ENCODE measurements around the gene TMEM41B. TPM values are rescaled to one million over a fixed set of nuclear protein-coding genes. Genes with fewer than 3 reads are reported as not detected.
"Not testable (repeated sequence)": the region's sequence is repeated elsewhere in the genome, so short reads cannot be mapped to it uniquely, and the experiment has no call there.

Gene TMEM41B
- polyA plus RNA-seq, 4 donors, result 23.3 to 46.4 (median 41.5) TPM

- DNase-seq (ENCODE audit: low read depth in 4 of 4, low spot score in 3 of 4), result no peak
Measured at GRCh38 chr11:9263840-9264315, 50.5 kb downstream of the TMEM41B start.

- DNase-seq (ENCODE audit: low read depth in 4 of 4, low spot score in 3 of 4), result not testable (repeated sequence)
Measured at GRCh38 chr11:9260838-9261146, 53.6 kb downstream of the TMEM41B start.

GRCh38 chr11:9259981-9260837 lies 54.2 kb downstream of the TMEM41B start:
- no peak for DNase-seq (ENCODE audit: low read depth in 4 of 4, low spot score in 3 of 4)

DNA sequence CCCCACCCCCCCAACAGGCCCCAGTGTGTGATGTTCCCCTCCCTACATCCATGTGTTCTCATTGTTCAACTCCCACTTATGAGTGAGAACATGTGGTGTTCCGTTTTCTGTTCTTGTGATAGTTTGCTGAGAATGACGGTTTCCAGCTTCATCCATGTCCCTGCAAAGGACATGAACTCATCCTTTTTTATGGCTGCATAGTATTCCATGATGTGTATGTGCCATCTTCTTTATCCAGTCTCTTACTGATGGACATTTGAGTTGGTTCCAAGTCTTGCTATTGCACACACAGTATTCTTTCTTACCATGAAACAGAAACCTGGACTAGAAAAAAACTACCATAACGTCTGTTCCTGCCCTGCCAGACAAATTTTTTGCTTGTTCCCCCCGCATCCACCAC lies 56.1 kb downstream of the TMEM41B start:
- DNase-seq (ENCODE audit: low read depth in 4 of 4, low spot score in 3 of 4), result not testable (repeated sequence)

DNA sequence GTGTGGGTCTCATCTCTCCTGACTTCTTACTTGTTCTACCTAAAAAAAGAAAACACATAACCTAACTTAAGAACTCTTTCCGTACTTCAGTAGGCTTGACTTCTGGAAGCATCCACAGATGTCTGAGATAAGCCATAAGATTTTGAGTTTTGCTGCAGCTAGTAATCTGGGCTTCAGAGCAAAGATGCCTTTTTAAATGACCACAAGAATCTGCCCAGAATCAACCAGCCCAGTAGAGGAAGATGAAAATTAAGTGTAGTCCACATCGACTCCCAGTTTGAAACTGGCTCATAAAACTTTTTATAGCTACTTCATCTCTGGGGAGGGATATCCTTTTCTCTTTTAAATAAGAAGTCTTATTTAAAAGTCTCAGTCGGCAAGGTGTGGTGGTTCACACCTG lies 60.0 kb downstream of the TMEM41B start:
- DNase-seq (ENCODE audit: low read depth in 4 of 4, low spot score in 3 of 4), result no peak

DNA sequence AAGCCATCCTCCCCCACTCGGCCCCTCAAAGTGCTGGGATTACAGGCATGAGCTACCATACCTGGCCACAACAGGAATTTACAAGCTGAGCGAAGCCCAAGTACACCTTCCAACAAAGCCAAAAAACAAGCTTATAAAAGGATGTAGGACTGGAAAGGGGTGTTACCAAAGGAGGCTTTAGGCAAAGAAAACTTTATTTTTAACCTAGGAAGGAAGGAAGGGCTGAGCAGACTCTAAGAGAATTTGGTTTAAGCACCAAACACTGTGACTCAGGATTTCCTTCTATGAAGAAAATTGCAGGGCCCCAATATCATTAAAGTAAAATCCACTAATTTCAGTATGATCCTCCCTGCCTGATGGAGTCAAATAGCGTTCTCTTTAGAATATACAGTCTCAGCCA lies 61.3 kb downstream of the TMEM41B start:
- DNase-seq (ENCODE audit: low read depth in 4 of 4, low spot score in 3 of 4), result no peak

DNA sequence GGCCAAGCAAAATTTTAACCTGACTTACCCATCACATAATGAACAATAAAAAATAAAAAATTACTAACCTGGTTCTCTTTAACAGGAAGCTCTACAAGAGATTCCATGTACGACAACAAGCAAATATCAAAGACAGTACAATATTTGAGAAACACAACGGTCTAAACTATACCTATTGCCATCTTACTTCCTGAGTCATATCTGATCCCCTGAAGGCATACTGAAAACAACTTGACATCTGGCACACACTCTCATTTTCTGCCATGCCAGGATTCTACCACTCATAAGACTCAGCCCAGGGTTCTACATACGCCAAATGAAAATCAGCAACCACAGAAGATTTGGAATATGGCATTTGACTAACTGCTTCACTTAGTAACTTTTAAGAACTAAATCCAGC lies 63.1 kb downstream of the TMEM41B start:
- DNase-seq (ENCODE audit: low read depth in 4 of 4, low spot score in 3 of 4), result no peak

GRCh38 chr11:9250139-9250582 lies 64.2 kb downstream of the TMEM41B start:
- DNase-seq (ENCODE audit: low read depth in 4 of 4, low spot score in 3 of 4), result no peak

GRCh38 chr11:9249252-9249651 lies 65.1 kb downstream of the TMEM41B start:
- DNase-seq (ENCODE audit: low read depth in 4 of 4, low spot score in 3 of 4), result no peak

DNA sequence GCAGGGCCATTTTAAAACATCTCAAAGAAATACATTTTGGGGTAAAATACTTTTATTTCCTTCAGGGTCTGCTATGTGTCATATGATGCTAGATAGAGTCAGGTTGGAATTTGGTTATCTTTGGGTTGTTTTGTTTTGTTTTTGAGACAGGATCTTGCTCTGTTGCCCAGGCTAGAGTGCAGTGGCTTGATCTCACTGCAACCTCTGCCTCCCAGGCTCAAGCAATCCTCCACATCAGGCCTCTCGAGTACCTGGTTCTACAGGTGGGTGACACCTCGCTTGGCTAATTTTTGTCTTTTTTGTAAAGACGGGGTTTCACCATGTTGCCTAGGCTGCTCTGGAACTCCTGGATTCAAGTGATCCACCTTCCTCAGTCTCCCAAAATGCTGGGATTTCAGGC lies 66.5 kb downstream of the TMEM41B start:
- no peak for DNase-seq (ENCODE audit: low read depth in 4 of 4, low spot score in 3 of 4)

- not testable (repeated sequence) for DNase-seq (ENCODE audit: low read depth in 4 of 4, low spot score in 3 of 4)
Measured at GRCh38 chr11:9236242-9236641, 78.2 kb downstream of the TMEM41B start.

DNA sequence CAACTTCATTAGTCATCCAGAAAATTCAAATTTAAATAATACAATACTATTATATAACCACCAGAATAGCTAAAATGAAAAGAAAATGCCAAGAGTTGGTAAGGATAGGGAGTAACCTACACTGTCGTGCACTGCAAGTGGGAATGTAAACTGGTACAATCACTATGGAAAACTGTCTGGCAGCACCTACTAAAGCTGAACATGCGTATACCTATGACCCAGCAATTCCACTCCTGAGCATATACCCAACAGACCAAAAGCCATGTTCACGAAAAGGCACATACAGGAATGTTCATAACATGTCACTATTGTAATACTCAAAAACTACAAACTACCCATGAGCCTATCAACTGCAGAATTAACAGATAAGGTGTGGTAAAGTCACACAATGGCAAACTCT lies 81.9 kb downstream of the TMEM41B start:
- no peak for DNase-seq (ENCODE audit: low read depth in 4 of 4, low spot score in 3 of 4)

DNA sequence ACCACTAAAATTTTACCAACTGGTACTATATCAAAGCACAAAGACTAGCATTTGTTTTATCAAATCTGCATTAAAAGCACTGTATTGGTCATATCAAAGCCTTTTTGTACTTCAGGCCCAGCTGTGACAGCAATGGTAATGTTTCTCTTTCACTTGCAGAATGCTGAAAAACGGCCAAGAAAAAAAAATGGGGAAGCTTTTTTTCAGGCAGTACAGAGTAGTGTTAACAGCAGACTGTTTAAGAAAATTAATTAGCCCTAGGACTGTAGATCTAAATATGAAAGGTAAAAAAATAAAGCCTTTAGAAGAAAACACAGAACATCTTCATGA lies 82.6 kb downstream of the TMEM41B start:
- peak; percentile 29 to 44 (median 31) for DNase-seq (ENCODE audit: low read depth in 4 of 4, low spot score in 3 of 4)

Other genes with a start within 250 kb of the TMEM41B start
- gene SCUBE2, start 223.0 kb downstream of the TMEM41B start, polyA plus RNA-seq (ENCODE audit: insufficient read length in 4 of 4), result 10 to 100 TPM in 1 of 4 donors, 1 to 10 TPM in 3; 6.6 to 12.5 (median 8.6) TPM
- gene DENND5A, start 49.2 kb downstream of the TMEM41B start, polyA plus RNA-seq (ENCODE audit: insufficient read length in 4 of 4), result 100 to 1,000 TPM in 1 of 4 donors, 10 to 100 TPM in 3; 81.1 to 110 (median 93.6) TPM
- 100 to 1,000 TPM in 3 of 4 donors, 10 to 100 TPM in 1; 84.7 to 127 (median 114) TPM for gene IPO7, start 70.1 kb upstream of the TMEM41B start, polyA plus RNA-seq (ENCODE audit: insufficient read length in 4 of 4)
- 10 to 100 TPM; 22.3 to 32.8 (median 30.7) TPM for gene ZNF143, start 146.4 kb upstream of the TMEM41B start, polyA plus RNA-seq (ENCODE audit: insufficient read length in 4 of 4)

Data from left renal pelvis (tissue), 4 donors.